GM19023 (cell line): ENCODE measurements around the gene OXCT1.
"Not testable (repeated sequence)": the region's sequence is repeated elsewhere in the genome, so short reads cannot be mapped to it uniquely, and the experiment has no call there.

Experiments used
- ATAC-seq: cut with Tn5 transposase; IDR thresholded peaks from one replicate; pipeline ENCODE4 v1.9.1; 2021; ENCODE audit warnings: mild to moderate bottlenecking, moderate library complexity; ENCODE audit not compliant: unreplicated experiment

Gene OXCT1

GRCh38 chr5:41831155-41831554 lies 39.1 kb downstream of the OXCT1 start:
- no peak for ATAC-seq

GRCh38 chr5:41827792-41828191 lies 42.4 kb downstream of the OXCT1 start:
- no peak for ATAC-seq

DNA sequence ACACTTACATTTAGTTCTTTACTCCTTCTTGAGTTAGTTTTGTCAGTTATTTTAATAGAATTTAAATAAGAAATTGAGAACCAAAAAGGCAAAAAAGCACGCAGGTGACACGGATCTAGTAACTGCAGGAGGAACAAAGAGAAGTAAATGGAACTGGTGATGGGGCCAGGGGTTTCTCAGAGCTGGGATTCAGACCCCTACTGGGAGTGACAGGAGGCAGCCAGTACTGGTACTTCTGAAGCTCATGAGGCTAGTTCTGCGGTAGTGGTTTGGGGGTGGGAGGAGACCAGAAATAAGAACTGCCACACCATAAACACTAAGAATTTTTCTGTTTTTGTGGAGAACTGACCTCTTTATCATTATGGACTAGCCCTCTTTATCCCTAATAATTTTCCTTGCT lies 48.2 kb downstream of the OXCT1 start:
- ATAC-seq, result no peak

DNA sequence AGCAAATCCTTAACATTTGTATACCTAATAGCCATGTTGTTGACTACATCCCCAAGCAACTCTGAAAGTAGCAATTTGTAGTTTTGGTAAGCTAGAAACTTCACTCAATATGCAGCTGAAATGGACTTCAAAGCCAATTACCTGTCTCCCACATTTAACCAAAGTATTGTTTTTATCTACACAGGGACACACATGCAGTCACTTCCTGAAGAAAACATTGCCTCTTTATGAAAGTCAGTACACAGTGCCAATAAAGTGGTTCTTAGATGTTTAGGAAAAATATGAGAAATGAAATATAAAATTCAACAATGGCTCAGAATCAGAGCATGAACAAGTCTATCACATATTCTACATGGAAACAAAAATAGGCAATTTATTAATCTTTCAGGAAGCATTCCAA lies 49.2 kb downstream of the OXCT1 start:
- ATAC-seq, result no peak

DNA sequence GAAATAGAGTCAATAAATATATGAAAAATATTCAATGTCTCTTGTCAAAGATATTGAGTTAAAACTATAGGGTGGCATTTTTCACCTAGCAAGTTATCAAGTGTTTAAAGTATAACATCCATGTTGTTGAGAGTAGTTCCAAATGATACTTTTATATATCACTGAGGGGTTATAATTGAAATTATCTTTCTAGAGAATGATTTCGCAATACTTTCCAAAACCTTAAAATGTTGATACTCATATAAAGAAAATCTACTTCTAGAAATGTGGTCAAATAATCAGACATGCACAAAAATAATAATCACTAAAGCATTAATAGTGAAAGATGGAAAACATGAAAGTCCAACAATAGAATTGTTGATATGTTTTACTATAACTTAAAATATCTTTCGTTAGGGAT lies 50.1 kb downstream of the OXCT1 start:
- no peak for ATAC-seq

DNA sequence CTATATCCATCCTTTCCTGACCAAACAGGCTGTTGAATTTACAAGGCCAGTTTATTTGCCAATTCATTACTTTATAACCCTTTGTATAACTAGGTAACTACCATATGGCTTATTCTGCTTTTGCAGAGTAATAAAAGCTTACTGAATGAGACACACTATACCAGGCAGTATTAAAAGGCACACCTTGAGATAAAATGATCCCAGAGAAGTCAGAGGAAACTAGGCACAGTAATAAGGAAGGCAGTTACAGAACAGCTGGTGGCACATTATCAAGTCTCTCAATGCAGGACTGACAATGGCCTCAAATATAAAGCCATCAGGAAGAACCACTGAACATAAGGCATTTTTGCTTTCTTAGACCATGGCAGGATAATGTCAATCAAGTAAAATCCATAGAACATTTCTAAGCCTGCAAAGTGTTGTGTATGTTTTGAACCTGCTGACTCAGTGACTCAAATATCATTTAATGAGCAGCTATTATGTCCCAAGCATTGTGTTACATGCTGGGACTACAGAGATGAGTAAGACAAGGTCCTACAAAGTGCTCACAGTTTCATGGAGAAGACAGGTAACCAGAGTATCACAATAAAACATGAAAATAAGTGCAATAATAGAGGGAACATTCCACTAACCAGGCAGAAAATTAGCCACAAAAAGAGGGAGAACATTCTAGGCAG lies 52.5 kb downstream of the OXCT1 start:
- no peak for ATAC-seq

DNA sequence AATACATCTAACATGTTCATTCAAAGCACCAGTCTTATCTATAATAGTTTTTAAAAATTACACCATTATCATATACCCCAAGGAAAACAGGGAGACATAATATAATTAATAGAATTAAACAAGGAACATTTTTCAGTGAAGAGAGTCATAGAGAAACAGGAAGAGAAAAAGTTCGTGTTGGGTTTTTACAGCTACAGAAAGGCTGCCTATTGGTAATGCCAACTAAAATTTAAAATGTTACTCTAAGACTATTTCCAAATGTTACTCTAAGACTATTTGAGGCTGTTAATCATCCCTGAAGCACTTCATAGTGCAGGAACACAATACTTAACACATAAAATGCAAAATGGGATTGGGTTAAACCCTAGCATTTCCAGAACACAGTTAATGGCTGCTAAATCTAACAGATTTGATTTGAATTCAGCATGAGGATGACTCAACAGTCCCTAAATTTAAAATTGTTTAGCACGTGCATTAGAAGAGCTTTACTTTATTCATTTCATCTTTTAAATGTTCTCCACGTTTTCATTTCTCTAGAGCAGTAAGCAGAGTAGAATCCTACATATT lies 54.5 kb downstream of the OXCT1 start:
- ATAC-seq, result no peak

- no peak for ATAC-seq
These were observed 55.0 kb downstream of the OXCT1 start for GRCh38 chr5:41815261-41815660.

GRCh38 chr5:41814306-41814705 lies 55.9 kb downstream of the OXCT1 start:
- not testable (repeated sequence) for ATAC-seq

- no peak for ATAC-seq
These were observed 58.1 kb downstream of the OXCT1 start for GRCh38 chr5:41812156-41812555.

- ATAC-seq, result no peak
These were observed 61.1 kb downstream of the OXCT1 start for GRCh38 chr5:41809128-41809527.

DNA sequence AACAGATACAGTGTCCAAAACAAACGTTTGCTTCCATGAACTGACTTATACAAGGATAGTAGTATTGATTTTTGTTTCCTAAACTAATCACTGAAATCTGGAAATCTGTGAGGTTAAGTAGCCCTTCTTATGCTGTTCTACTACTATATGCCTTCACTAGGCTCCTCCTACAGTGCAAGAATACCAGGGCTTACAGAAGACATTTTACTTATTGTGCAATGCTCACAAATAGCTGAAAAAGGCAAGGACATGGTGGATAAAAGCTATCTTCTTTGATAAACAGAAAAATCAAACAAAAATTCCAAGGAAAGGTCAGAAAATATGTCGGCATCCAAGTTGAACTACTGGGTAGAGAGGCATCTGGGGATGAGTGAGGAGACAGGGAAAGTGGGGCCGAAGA lies 61.9 kb downstream of the OXCT1 start:
- no peak for ATAC-seq

DNA sequence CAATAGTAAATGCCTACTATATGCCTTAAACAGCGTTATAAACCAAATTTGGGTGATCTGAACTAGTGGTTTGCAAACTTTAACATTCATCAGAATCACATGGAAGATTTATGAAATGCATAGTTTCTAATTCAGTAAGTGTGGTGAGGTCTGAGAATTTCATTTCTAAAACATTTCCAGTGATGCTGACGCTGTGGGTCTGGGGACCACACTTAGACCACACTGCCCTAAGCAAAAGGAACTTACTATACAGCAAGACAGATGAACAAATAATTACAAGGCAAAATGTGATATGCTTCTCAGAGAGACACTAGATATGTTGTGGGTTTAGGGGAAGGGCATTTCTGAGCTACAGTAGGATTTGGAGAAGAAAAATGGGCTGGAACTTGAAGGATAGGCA lies 72.6 kb downstream of the OXCT1 start:
- no peak for ATAC-seq

DNA sequence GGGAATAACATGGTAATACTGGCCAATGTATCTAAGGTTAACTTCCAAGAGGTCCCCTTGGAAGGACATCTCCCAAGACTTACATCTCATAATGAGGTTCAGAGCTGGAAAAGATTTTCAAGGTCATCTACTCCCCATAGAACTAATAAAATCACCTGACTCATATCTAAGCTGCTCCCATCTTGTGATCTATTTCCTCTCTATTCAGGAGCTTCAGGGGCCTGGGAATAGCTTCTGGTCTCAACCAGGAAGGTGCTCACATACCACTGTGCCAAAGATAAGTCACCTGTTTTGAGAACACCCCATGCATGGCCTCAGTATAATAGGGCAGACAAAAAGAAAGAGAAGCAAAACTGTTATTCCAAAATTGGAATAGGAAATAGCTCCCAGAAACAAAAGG lies 74.2 kb downstream of the OXCT1 start:
- no peak for ATAC-seq

DNA sequence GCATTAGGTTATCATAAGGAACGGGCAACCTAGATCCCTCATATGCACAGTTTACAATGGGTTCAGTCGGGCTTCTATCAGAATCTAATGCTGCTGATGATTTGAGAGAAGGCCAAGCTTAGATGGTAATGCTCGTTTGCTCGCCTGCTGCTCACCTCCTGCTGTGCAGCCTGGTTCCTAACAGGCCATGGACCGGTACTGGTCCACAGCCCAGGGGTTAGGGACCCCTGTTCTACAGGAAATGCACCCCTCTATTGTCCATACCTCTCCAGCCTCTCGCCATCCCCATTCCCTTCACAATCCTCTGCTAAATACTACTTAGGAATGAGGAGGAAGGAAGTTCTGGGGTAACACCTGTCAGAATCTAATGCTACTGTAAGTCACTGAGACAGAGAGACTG lies 75.1 kb downstream of the OXCT1 start:
- ATAC-seq, result no peak

GRCh38 chr5:41794471-41794870 lies 75.8 kb downstream of the OXCT1 start:
- no peak for ATAC-seq

GRCh38 chr5:41793141-41793770 lies 77.0 kb downstream of the OXCT1 start:
- ATAC-seq, result no peak

DNA sequence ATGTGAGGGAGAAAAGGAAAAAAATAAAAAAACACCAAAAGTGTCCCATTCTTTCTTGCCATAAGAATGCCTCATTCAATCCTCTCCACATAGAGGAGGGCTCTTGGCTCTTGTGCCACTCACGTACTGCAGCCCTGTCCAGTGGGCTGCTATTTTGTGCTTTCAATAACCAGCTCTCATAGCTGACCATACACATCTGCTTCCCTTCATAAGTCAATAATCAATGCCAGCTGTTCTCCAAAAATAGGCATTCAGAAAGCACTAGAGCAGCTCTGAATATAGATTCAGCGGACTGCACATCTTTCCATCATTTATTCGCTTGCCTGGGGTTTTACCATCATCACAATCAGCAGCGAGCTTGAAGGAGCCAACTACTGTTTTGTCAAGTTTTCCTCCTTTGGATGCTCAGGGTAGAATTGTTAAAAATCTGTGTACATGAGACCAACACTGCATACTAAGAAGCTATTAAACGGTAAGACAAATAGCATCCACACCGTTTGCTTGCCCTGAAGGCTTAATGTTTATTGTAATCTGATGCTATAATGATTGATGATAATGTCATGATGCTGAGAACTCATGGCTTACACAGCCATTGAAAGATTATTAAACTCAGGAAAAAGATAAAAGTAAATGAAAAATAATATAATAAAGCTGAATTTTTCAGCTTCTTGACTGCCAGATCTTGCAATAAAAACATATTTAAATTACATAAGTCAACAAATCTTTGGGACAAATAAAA lies 80.0 kb downstream of the OXCT1 start:
- ATAC-seq, result no peak

DNA sequence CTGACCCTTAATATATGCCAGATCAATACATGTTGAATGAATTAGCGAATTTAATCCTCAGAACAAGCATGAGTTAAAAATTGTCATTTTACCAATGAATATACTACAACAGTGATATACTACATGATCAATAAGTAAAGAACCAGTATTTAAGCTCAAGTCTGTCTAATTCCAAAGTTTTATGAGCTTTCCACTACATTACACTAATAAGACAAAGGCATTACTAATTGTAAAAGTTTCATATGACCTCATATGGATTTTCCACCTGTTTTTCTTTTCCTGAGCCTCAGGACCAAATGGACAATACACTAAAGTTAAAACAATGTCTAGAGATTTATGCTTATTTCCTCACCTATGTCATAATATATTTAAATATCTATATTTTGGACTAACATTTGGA lies 80.8 kb downstream of the OXCT1 start:
- no peak for ATAC-seq

DNA sequence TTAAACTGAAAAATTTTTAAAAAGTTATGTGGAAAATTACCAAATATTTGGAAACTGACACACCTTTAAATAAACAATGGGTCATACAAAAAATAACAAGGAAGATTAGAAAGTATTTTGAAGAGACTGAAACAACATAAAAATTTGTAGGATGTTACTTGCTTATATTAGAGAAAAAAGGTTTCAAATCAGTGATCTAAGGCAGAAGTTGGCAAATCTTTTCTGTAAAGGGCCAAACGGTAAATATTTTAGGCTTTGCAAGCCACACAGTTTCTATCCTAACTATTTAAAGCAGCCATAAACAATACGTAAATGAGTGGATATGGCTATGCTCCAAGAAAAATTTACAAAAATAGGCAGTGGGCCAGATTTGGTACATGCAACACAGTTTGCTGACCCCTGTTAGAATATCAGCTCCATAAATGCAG lies 81.3 kb downstream of the OXCT1 start:
- no peak for ATAC-seq

DNA sequence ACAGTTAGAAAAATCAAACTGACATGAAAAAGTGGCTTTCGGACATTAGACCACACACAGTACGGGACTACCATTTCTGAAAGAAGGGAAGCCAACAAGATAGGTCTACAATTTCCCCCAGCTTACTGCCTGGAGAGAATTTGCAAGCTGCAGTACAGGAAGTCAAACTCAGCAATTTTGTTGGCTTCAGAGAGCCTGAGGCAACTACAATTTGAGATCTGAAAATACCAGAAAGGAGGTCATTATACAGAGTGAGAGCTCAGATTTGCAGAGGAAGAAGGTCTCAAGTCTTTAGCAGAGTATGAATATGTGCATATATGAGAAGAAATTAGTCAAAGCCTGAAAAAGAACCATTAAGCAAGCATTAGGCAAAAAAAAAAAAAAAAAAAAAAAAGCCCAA lies 83.0 kb downstream of the OXCT1 start:
- ATAC-seq, result no peak

DNA sequence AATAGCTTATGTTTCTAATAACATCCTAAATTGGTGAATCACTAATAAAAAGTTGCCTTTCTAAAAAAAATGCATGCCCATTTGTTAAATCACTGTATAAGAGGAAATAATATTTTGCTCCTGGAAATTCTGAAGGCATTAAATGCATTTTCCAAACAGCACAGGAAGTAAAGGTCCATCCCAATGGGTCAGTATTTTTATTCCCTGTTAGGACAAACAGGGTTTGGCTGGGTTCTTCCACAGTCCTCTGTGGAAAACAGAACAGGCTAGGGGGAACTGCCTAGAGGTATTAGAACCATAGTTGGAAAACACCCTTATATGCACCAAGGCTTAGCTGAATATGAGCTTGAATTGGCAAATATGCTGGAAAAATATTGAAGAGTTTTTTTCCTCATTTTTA lies 85.2 kb downstream of the OXCT1 start:
- no peak for ATAC-seq
